H1 (cell line): ENCODE results near the gene POLH. TPM values are rescaled to one million over a fixed set of nuclear protein-coding genes. Genes with fewer than 3 reads are reported as not detected.
"Not testable (repeated sequence)": the region's sequence is repeated elsewhere in the genome, so short reads cannot be mapped to it uniquely, and the experiment has no call there.

Source experiments
- CTCF ChIA-PET: fragments of 300-600 bp; sonication (Branson Sonifier 250); formaldehyde crosslinking; loops from one replicate; lab custom pipeline; 2021; ENCODE audit not compliant: partially characterized antibody; lab: Charles Lee
- POLR2A ChIA-PET: fragments of 300-600 bp; sonication (Branson Sonifier 250); formaldehyde crosslinking; loops from one replicate; lab custom pipeline; 2021; ENCODE audit warnings: inconsistent platforms; ENCODE audit not compliant: partially characterized antibody; lab: Charles Lee
- DNase-seq, 2 experiments: peaks; one replicate each; pipeline versions ENCODE4 v3.0.0 to v3.0.0-alpha.2; 2010 to 2022; ENCODE audit warnings: low spot score in 2 of 2, low read depth in 1 of 2, mixed read lengths in 1 of 2
- FAIRE-seq: peaks from 2 replicates; lab custom pipeline; 2011; peaks lifted over from hg19 to GRCh38; lab: Jason Lieb, UNC
- H2AFZ ChIP-seq: 2 replicates; pipeline ENCODE4 v1.8.1; 2012; ENCODE audit warnings: low read length, inconsistent platforms
- H2AK5ac ChIP-seq: 2 replicates; pipeline ENCODE4 v1.6.1; 2013; ENCODE audit warnings: low read depth, low read length
- H2BK120ac ChIP-seq: replicated peaks from 2 replicates; pipeline ENCODE3; 2013; ENCODE audit warnings: low read depth, low read length, inconsistent platforms
- H2BK12ac ChIP-seq: 2 replicates; pipeline ENCODE4 v1.6.1; 2013; ENCODE audit warnings: low read depth, low read length
- H2BK15ac ChIP-seq: 2 replicates; pipeline ENCODE4 v1.6.1; 2013; ENCODE audit warnings: low read length
- H2BK20ac ChIP-seq: 2 replicates; pipeline ENCODE4 v1.6.1; 2013; ENCODE audit warnings: low read length
- H2BK5ac ChIP-seq: 2 replicates; pipeline ENCODE4 v1.6.1; 2013; ENCODE audit warnings: low read depth, low read length
- H3K14ac ChIP-seq: 2 replicates; pipeline ENCODE4 v1.6.1; 2013; ENCODE audit warnings: inconsistent platforms; ENCODE audit not compliant: insufficient read length
- H3K18ac ChIP-seq: 2 replicates; pipeline ENCODE4 v1.6.1; 2013; ENCODE audit warnings: low read length; ENCODE audit errors: extremely low read depth
- H3K23ac ChIP-seq: 2 replicates; pipeline ENCODE4 v1.6.1; 2013; ENCODE audit warnings: inconsistent platforms; ENCODE audit not compliant: insufficient read length
- H3K23me2 ChIP-seq: 2 replicates; pipeline ENCODE4 v1.6.1; 2013; ENCODE audit warnings: low read depth, low read length
- H3K27ac ChIP-seq: 2 replicates; pipeline ENCODE4 v1.6.1; 2011; ENCODE audit warnings: low read depth, low read length, inconsistent platforms
- H3K27me3 ChIP-seq, 4 experiments: replicated peaks in 1 of 4; 1 replicate in 1 of 4; 2 replicates in 3 of 4; pipeline versions ENCODE4 v1.6.1 to v1.8.1; 2011 to 2013; ENCODE audit warnings: low read length in 3 of 4, mild to moderate bottlenecking in 3 of 4, inconsistent platforms in 2 of 4, mixed read lengths in 2 of 4, moderate library complexity in 1 of 4; ENCODE audit not compliant: control insufficient read depth in 3 of 4, insufficient read depth in 3 of 4; ENCODE audit errors: extremely low read depth in 1 of 4
- H3K36me3 ChIP-seq, 4 experiments: 2 replicates each; pipeline versions ENCODE4 v1.6.1 to v1.8.1; 2011 to 2013; ENCODE audit warnings: mild to moderate bottlenecking in 4 of 4, low read length in 3 of 4, moderate library complexity in 2 of 4, control low read depth in 1 of 4, inconsistent platforms in 1 of 4; ENCODE audit not compliant: insufficient read depth in 4 of 4, control insufficient read depth in 2 of 4
- H3K4ac ChIP-seq: replicated peaks from 2 replicates; pipeline ENCODE3; 2013; ENCODE audit warnings: low read length, low read depth, mixed read lengths, inconsistent platforms; ENCODE audit not compliant: insufficient read length
- H3K4me1 ChIP-seq, 4 experiments: replicated peaks in 1 of 4; 1 replicate in 1 of 4; 2 replicates in 3 of 4; pipeline versions ENCODE4 v1.6.1 to v1.8.1; 2011 to 2013; ENCODE audit warnings: low read length in 3 of 4, inconsistent platforms in 2 of 4, mixed read lengths in 1 of 4; ENCODE audit not compliant: insufficient read depth in 4 of 4, control insufficient read depth in 3 of 4
- H3K4me2 ChIP-seq, 2 experiments: 2 replicates each; pipeline versions ENCODE4 v1.6.1 to v1.8.1; 2011 to 2013; ENCODE audit warnings: low read depth in 2 of 2, low read length in 2 of 2, control low read depth in 1 of 2, inconsistent platforms in 1 of 2, mild to moderate bottlenecking in 1 of 2; ENCODE audit not compliant: insufficient read depth in 1 of 2
- H3K4me3 ChIP-seq, 4 experiments: fragments of 200-600, 300-600 bp in 1 of 4; sonication (generic), shearing (Covaris generic), sonication (Bioruptor Twin) in 1 of 4; 2 replicates each; pipeline versions ENCODE4 v1.5.1 to v1.8.1; 2011 to 2016; ENCODE audit warnings: low read length in 4 of 4, low read depth in 3 of 4, control low read depth in 2 of 4, inconsistent platforms in 2 of 4, mild to moderate bottlenecking in 2 of 4, mixed read lengths in 1 of 4, moderate library complexity in 1 of 4; ENCODE audit not compliant: insufficient read depth in 2 of 4; ENCODE audit errors: extremely low read depth in 1 of 4
- H3K56ac ChIP-seq: replicated peaks from 2 replicates; pipeline ENCODE3; 2013; ENCODE audit warnings: low read depth, mild to moderate bottlenecking, mixed read lengths, low read length, inconsistent platforms; ENCODE audit not compliant: insufficient read length
- H3K79me1 ChIP-seq: 2 replicates; pipeline ENCODE4 v1.6.1; 2013; ENCODE audit warnings: low read depth, low read length, control low read depth
- H3K79me2 ChIP-seq, 2 experiments: 2 replicates each; pipeline versions ENCODE4 v1.6.1 to v1.8.1; 2012 to 2013; ENCODE audit warnings: low read length in 2 of 2, mild to moderate bottlenecking in 2 of 2, inconsistent platforms in 1 of 2; ENCODE audit not compliant: insufficient read depth in 2 of 2, control insufficient read depth in 1 of 2
- H3K9ac ChIP-seq, 4 experiments: replicated peaks in 1 of 4; 1 replicate in 1 of 4; 2 replicates in 3 of 4; pipeline versions ENCODE4 v1.6.1 to v1.8.1; 2011 to 2013; ENCODE audit warnings: low read depth in 3 of 4, low read length in 3 of 4, control low read depth in 2 of 4, mild to moderate bottlenecking in 2 of 4, moderate library complexity in 2 of 4, inconsistent platforms in 1 of 4; ENCODE audit errors: extremely low read depth in 1 of 4
- H3K9me3 ChIP-seq, 2 experiments: 2 replicates each; pipeline versions ENCODE4 v1.6.1 to v1.8.1; 2012 to 2013; ENCODE audit warnings: mild to moderate bottlenecking in 2 of 2, moderate library complexity in 2 of 2, control low read depth in 1 of 2, inconsistent platforms in 1 of 2, low read depth in 1 of 2, low read length in 1 of 2, mixed read lengths in 1 of 2; ENCODE audit not compliant: insufficient read depth in 2 of 2
- H4K20me1 ChIP-seq, 2 experiments: replicated peaks in 1 of 2; 2 replicates each; pipeline versions ENCODE3 to v1.8.1; 2011 to 2013; ENCODE audit warnings: inconsistent platforms in 2 of 2, low read length in 2 of 2, mild to moderate bottlenecking in 1 of 2; ENCODE audit not compliant: insufficient read depth in 2 of 2, control insufficient read depth in 1 of 2
- H4K5ac ChIP-seq: 2 replicates; pipeline ENCODE4 v1.6.1; 2013; ENCODE audit warnings: low read length, low read depth, mixed read lengths, inconsistent platforms; ENCODE audit not compliant: insufficient read length
- H4K8ac ChIP-seq: 2 replicates; pipeline ENCODE4 v1.8.0; 2013; ENCODE audit warnings: mild to moderate bottlenecking, moderate library complexity, low read length, inconsistent platforms; ENCODE audit not compliant: insufficient read depth; ENCODE audit errors: extremely low read depth
- H4K91ac ChIP-seq: replicated peaks from 2 replicates; pipeline ENCODE3; 2013; ENCODE audit warnings: low read length, mixed read lengths, inconsistent platforms; ENCODE audit not compliant: insufficient read length
- WGBS, 2 experiments: shearing (Covaris generic) in 1 of 2; methylation state at CpG; one replicate each; pipeline versions ENCODE4 v1.1.6 to v1.1.7; 2013 to 2015; ENCODE audit warnings: low lambda C conversion rate in 2 of 2, mixed read lengths in 2 of 2, inconsistent platforms in 1 of 2, low coverage in 1 of 2, missing lambda C conversion rate in 1 of 2; ENCODE audit not compliant: insufficient replicate concordance in 2 of 2, insufficient coverage in 1 of 2, insufficient read length in 1 of 2; ENCODE audit errors: extremely low coverage in 1 of 2, missing lambda C conversion rate in 1 of 2; 5-methylcytosine and 5-hydroxymethylcytosine counted together
- polyA plus RNA-seq, 7 experiments: library from polyadenylated mRNA; depleted of rRNA in 3 of 7; stranded (reverse) in 5 of 7; unstranded in 2 of 7; fragments of >200 nt in 5 of 7; fragments of 200-250 nt in 2 of 7; gene quantifications; 1 replicate in 5 of 7; 2 replicates in 1 of 7; 4 replicates in 1 of 7; pipeline versions ENCODE4 v1.2.1 to v1.2.3, GENCODE V29; 2011 to 2013; ENCODE audit warnings: missing spikeins in 2 of 7, mixed read lengths in 2 of 7
- small RNA-seq: library from polyadenylated mRNA; stranded (forward); fragments of <200 nt; extraction: miRNeasy Mini kit (QIAGEN cat#:217004); gene quantifications from one replicate; pipeline ENCODE3, GENCODE V24; 2013; ENCODE audit not compliant: insufficient read depth
- total RNA-seq: library from RNA; stranded (reverse); fragmentation: NEBNext Ultra II Directional; extraction: Animal tissue kit (Norgen Biotek cat#: 25700); gene quantifications from 2 replicates; pipeline ENCODE4 v1.2.1, GENCODE V29; 2021

POLH gene
- total and polyA plus RNA-seq, 2 of the 8 experiments (the other 6 are each of a cell fraction or from before 2014, with no cell fraction given) = 5.8 to 12.4 TPM

DNA sequence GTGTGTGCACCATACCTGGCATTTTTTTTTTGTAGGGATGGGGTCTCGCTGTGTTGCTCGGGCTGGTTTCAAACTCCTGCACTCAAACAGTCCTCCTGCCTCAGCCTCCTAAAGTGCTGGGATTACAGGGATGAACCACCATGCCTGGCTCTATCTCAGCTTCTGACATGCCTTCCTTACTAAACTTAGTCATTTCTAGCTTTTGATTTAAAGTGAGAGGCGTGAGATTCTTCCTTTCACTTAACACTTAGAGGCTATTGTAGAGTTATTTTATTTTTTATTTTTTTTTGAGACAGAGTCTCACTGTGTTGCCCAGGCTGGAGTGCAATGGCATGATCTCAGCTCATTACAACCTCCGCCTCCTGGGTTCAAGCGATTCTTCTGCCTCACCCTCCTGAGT is 87.0 kb downstream of the POLH start:
- H3K18ac ChIP-seq, H3K56ac ChIP-seq, H3K79me2 ChIP-seq, H3K4me2 ChIP-seq, H3K23ac ChIP-seq, H2BK120ac ChIP-seq, H4K91ac ChIP-seq, H4K5ac ChIP-seq, H3K9me3 ChIP-seq, H2BK20ac ChIP-seq, H2AFZ ChIP-seq, H3K23me2 ChIP-seq, H3K4me3 ChIP-seq, H3K36me3 ChIP-seq, DNase-seq, H2BK12ac ChIP-seq, H3K27me3 ChIP-seq, H2BK5ac ChIP-seq, H3K4ac ChIP-seq, FAIRE-seq, H2BK15ac ChIP-seq, H3K79me1 ChIP-seq, H3K14ac ChIP-seq, H3K9ac ChIP-seq, H4K20me1 ChIP-seq, H3K27ac ChIP-seq, H4K8ac ChIP-seq, H2AK5ac ChIP-seq: not testable (repeated sequence)
- H3K4me1 ChIP-seq = peaks cover 1 to 10% (median 7%) of the 10 kb centered on the region in 4 experiments; a peak in 6 of 7 replicates
- WGBS, 2 experiments = 92% methylated on average over 5 of the region's 5 CpGs; no CpG with 5 or more reads in 1 of the 2 experiments
- CTCF ChIA-PET = interaction anchor here (12.6 kb wide), 1 partner anchor 96 kb away, joined by 146 read pairs; no protein-coding TSS in a partner anchor
- POLR2A ChIA-PET = interaction anchor here (3.1 kb wide), 1 partner anchor 33 kb away, joined by 8 read pairs; the partner anchor contains the start of gene GTPBP2

Small RNAs within 50 kb of the gene (small RNA-seq; reads per million reads assigned to genes)
- not detected for gene RF00426

Other genes with a start within 250 kb of the POLH start
- gene ZNF318, start 206.5 kb upstream of the POLH start, total RNA-seq = 22.1 and 22.3 TPM in 2 replicates
- 10.2 and 11.1 TPM in 2 replicates for gene ZNF318, start 206.5 kb upstream of the POLH start, polyA plus RNA-seq (2011; rRNA removed)
- gene ABCC10, start 148.6 kb upstream of the POLH start, total RNA-seq = 21.0 and 24.6 TPM in 2 replicates
- 15.5 and 22.3 TPM in 2 replicates for gene ABCC10, start 148.6 kb upstream of the POLH start, polyA plus RNA-seq (2011; rRNA removed)
- gene DLK2, start 120.6 kb upstream of the POLH start, total RNA-seq = 0.37 and 0.67 TPM in 2 replicates
- 0.80 and 1.6 TPM in 2 replicates for gene DLK2, start 120.6 kb upstream of the POLH start, polyA plus RNA-seq (2011; rRNA removed)
- gene TJAP1, start 98.6 kb upstream of the POLH start, total RNA-seq = 36.8 and 40.4 TPM in 2 replicates
- gene TJAP1, start 98.6 kb upstream of the POLH start, polyA plus RNA-seq (2011; rRNA removed) = 30.7 and 50.1 TPM in 2 replicates
- 0.26 and 0.69 TPM in 2 replicates for gene LRRC73, start 65.8 kb upstream of the POLH start, total RNA-seq
- 0.24 and 0.25 TPM in 2 replicates for gene LRRC73, start 65.8 kb upstream of the POLH start, polyA plus RNA-seq (2011; rRNA removed)
- gene YIPF3, start 59.3 kb upstream of the POLH start, total RNA-seq = 77.2 and 78.2 TPM in 2 replicates
- gene YIPF3, start 59.3 kb upstream of the POLH start, polyA plus RNA-seq (2011; rRNA removed) = 225 and 284 TPM in 2 replicates
- gene POLR1C, start 59.1 kb upstream of the POLH start, total RNA-seq = 46.9 and 49.6 TPM in 2 replicates
- gene POLR1C, start 59.1 kb upstream of the POLH start, polyA plus RNA-seq (2011; rRNA removed) = 30.0 and 42.9 TPM in 2 replicates
- 95.7 and 101 TPM in 2 replicates for gene XPO5, start 147 bp upstream of the POLH start, total RNA-seq
- gene XPO5, start 147 bp upstream of the POLH start, polyA plus RNA-seq (2011; rRNA removed) = 62.2 and 80.6 TPM in 2 replicates
- gene GTPBP2, start 53.1 kb downstream of the POLH start, total RNA-seq = 52.5 and 58.3 TPM in 2 replicates
- gene GTPBP2, start 53.1 kb downstream of the POLH start, polyA plus RNA-seq (2011; rRNA removed) = 86.1 and 88.3 TPM in 2 replicates
- gene MAD2L1BP, start 59.7 kb downstream of the POLH start, total RNA-seq = 34.1 and 35.5 TPM in 2 replicates
- gene MAD2L1BP, start 59.7 kb downstream of the POLH start, polyA plus RNA-seq (2011; rRNA removed) = 65.3 and 70.0 TPM in 2 replicates
- gene RSPH9, start 68.9 kb downstream of the POLH start, total RNA-seq = 0.15 TPM in 1 of 2 replicates, not detected in the other
- gene RSPH9, start 68.9 kb downstream of the POLH start, polyA plus RNA-seq (2011; rRNA removed) = 0.23 and 0.25 TPM in 2 replicates
- 48.3 and 52.1 TPM in 2 replicates for gene MRPS18A, start 111.6 kb downstream of the POLH start, total RNA-seq
- gene MRPS18A, start 111.6 kb downstream of the POLH start, polyA plus RNA-seq (2011; rRNA removed) = 121 and 129 TPM in 2 replicates
- 40.7 and 42.2 TPM in 2 replicates for gene VEGFA, start 194.0 kb downstream of the POLH start, total RNA-seq
- 58.5 and 78.3 TPM in 2 replicates for gene VEGFA, start 194.0 kb downstream of the POLH start, polyA plus RNA-seq (2011; rRNA removed)